Measurements from ENCODE around the gene NINJ2.

- no peak for TF ChIP-seq CTCF (IDR thresholded peaks at IDR 0.05)
- TF ChIP-seq POLR2A (IDR thresholded peaks at IDR 0.05): no peak
Measured at GRCh38 chr12:615620-616019, 47.6 kb downstream of the NINJ2 start.
